ENCODE results near the gene TTC28. TPM values are rescaled to one million over a fixed set of nuclear protein-coding genes. Genes with fewer than 3 reads are reported as not detected.

The TTC28 gene
- total RNA-seq, 2 donors from 2014 or later, result 29.2 to 74.6 TPM

- TF ChIP-seq, protein P1, sequence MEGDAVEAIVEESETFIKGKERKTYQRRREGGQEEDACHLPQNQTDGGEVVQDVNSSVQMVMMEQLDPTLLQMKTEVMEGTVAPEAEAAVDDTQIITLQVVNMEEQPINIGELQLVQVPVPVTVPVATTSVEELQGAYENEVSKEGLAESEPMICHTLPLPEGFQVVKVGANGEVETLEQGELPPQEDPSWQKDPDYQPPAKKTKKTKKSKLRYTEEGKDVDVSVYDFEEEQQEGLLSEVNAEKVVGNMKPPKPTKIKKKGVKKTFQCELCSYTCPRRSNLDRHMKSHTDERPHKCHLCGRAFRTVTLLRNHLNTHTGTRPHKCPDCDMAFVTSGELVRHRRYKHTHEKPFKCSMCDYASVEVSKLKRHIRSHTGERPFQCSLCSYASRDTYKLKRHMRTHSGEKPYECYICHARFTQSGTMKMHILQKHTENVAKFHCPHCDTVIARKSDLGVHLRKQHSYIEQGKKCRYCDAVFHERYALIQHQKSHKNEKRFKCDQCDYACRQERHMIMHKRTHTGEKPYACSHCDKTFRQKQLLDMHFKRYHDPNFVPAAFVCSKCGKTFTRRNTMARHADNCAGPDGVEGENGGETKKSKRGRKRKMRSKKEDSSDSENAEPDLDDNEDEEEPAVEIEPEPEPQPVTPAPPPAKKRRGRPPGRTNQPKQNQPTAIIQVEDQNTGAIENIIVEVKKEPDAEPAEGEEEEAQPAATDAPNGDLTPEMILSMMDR (IDR thresholded peaks at IDR 0.05), result no peak
- TF ChIP-seq POLR2A (IDR thresholded peaks at IDR 0.05) (no peak), POLR2AphosphoS5 (IDR thresholded peaks at IDR 0.05) (no peak)
- DNase-seq (ENCODE audit: low spot score), result no peak
- Histone ChIP-seq H3K9me3 (no peaks in the 10 kb centered on the region), H3K27ac (no peak overlapping the region), H3K36me3 (no peaks in the 10 kb centered on the region), H3K4me3 (no peak overlapping the region), H3K4me1 (replicated peaks) (no peaks in the 10 kb centered on the region), H3K27me3 (replicated peaks; ENCODE audit: insufficient read depth) (no peaks in the 10 kb centered on the region)
- WGBS, result 83% methylated on average over 9 of the region's 9 CpGs
- intact Hi-C loops (cut with DNase I), result no loop called here
These were observed 746.3 kb downstream of the TTC28 start for GRCh38 chr22:27933186-27933983.

DNA sequence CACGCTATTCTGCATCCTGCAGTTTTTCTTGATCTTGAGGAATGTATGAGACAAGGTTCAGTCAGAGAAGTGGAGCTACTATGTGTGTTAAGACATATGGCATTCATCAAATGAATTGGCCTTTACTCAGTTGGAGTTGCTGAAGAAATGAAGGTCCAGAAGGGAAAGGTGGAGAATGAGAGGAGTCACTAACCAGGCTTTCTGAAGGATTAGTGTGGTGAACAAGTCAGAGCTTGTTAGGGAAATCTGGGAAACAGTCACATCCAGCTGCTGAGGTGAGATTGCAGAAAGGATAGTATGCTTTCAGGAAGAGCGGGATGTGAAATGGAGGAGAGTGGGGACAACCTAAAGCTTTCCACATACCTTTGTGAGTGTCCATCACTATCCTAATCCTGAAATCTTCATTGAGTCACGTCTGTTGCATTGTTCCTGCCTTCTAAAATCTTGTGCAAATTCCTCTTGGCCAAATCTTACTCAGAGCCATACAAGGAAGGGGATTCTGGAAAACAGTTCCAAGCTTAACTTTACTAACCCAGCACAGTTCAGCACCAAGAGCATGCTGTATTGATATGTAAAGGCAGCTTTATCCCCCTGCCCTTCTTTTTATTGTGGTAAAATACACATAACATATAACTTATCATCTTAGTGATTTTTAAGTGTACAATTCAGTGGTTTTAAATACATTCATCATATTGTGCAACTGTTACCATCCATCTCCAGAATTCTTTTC lies 749.1 kb downstream of the TTC28 start:
- Histone ChIP-seq H3K27ac (no peak overlapping the region), H3K9me3 (no peaks in the 10 kb centered on the region), H3K36me3 (no peaks in the 10 kb centered on the region), H3K4me3 (no peak overlapping the region), H3K27me3 (replicated peaks; ENCODE audit: insufficient read depth) (no peaks in the 10 kb centered on the region), H3K4me1 (replicated peaks) (no peaks in the 10 kb centered on the region)
- no peak for DNase-seq (ENCODE audit: low spot score)
- intact Hi-C loops (cut with DNase I), result no loop called here
- 68% methylated on average over 3 of the region's 3 CpGs for WGBS
- TF ChIP-seq, protein P1 (IDR thresholded peaks at IDR 0.05), result no peak
- no peak for TF ChIP-seq POLR2AphosphoS5 (IDR thresholded peaks at IDR 0.05)
- TF ChIP-seq POLR2A (IDR thresholded peaks at IDR 0.05), result no peak

Small RNA genes lying within 50 kb of the gene (microRNA-seq; reads per million reads assigned to microRNA genes)
- gene MIR5739, result not detected

Small RNA genes lying within 50 kb of the gene (small RNA-seq; reads per million reads assigned to genes)
- gene MIR5739, result 0 reads per million in 2 donors
- gene RF00019, result 0 reads per million in 2 donors
- 0 to 0.09 reads per million in 2 donors for gene RF00150
- gene RF02200, result 0 reads per million in 2 donors
- gene RN7SL162P, result 0 reads per million in 2 donors

Other genes with a start within 250 kb of the TTC28 start
- 10 to 100 TPM; 15.6 to 18.6 TPM for gene CHEK2, start 62.0 kb upstream of the TTC28 start, total RNA-seq
- 10 to 100 TPM; 27.9 to 39.5 TPM for gene HSCB, start 62.2 kb upstream of the TTC28 start, total RNA-seq
- gene CCDC117, start 92.9 kb upstream of the TTC28 start, total RNA-seq, result 10 to 100 TPM; 29.5 to 54.4 TPM
- 100 to 1,000 TPM; 200 to 798 TPM for gene XBP1, start 120.7 kb upstream of the TTC28 start, total RNA-seq
- 10 to 100 TPM; 38.5 to 46.1 TPM for gene ZNRF3, start 203.7 kb upstream of the TTC28 start, total RNA-seq